Activated CD4-positive, alpha-beta T cell treated with anti-CD3 and anti-CD28 coated beads, Interleukin-2, amount 50 U/mL, for 24 hours (primary cell): Measurements from ENCODE around the gene DLEC1.
"Not testable (repeated sequence)": the region's sequence is repeated elsewhere in the genome, so short reads cannot be mapped to it uniquely, and the experiment has no call there.

Experiments
- DNase-seq, 2 donors: peaks; one replicate each; pipeline ENCODE4 v3.0.0-alpha.2; 2020; ENCODE audit warnings: low read depth in 1 of 2, low spot score in 1 of 2

Gene DLEC1

DNA sequence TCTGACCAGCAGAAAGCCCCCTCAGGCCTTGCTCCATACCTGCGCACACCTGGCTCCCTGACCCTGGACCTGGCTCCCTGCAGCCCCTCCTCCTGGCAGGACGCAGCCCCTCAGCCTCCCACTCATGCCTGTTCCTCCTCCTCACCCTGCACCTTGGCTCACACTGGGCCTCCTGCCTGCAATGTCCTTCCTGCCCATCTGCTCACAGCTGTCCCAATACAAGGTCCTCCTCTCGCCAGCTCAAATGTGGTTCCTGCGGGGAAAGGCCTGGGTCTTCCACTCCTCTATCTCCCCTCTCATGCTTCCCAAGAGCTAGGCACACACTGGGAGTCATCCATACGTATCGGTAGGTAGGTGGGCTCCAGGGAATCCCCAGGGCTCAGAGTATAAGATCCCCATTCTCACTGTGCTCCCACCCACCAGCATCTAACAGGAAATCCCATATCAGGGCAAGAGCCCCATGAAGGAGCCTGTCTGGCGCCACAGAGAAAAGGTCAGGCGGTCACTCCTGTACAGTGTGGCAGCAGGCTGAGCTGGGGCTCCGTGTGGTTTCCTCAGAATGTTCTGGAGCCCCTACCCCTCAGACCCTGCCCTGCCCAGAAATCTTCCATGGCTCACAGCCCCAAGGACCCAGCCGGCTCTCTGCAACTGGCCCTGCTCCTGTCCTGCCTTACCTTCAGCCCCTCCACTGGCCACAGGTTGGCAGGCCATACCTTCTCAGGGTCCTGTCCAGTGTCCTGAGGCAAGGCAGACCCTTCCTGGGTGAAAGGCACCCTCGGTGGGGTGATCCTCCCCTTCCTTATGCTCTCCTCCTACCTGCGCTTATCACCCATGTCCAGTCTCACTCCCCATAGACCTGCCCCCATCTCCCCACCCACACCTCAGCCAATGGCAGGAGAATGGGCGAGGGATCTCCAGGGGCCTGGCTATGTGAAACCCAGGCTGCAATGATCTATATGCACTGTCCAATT lies 20.4 kb upstream of the DLEC1 start:
- DNase-seq: no peak

DNA sequence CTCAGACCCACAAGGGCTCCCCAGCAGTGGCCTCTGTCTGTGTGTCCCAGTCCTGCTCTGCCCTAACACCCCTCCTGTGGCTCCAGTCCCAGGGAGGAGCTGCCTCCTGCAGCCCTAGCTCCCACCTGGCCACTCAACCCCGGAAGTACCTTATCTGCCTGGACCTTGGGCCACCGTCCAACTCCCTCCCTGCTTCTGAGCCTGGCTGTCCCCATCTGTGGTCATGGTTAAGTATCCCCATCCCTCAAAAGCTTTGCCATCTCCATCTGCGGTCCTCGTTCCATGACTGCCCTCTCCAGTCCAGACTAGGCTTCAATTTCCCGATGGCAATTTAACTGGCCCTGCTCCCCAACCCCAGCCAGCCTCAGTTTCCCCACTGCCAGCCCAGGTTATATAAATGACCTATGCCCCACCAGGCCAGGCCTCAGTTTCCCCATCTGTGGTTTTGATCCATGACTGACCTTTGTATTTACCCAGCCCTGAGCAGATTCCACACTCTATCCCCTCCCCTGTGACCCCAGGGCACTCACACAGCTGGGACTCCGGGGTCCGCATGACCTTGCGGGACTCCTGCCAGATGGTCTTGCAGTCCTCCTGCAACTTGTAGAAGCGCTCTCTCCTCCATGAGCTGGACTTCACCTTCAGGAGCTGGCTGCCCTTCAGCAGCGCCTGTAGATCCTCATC lies 19.2 kb upstream of the DLEC1 start:
- no peak for DNase-seq

DNA sequence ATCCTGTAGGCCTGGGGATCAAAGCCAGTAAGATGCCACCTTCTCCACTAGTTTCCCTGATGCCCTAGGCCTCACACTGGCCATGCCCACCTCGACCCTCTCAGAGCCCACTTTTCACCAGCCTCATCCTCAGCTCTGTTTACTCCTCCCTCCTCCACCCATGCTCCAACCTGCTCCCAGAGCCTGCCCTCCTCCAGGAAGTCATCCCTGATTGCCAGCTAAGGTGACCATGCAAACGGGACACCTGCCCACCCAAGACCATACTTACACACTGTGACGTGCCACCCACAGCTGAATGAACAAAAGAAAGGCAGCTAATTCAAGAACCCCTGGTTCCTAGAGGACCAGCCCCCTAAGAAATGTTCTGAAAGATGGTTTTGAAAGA lies 18.7 kb upstream of the DLEC1 start:
- DNase-seq: no peak

DNA sequence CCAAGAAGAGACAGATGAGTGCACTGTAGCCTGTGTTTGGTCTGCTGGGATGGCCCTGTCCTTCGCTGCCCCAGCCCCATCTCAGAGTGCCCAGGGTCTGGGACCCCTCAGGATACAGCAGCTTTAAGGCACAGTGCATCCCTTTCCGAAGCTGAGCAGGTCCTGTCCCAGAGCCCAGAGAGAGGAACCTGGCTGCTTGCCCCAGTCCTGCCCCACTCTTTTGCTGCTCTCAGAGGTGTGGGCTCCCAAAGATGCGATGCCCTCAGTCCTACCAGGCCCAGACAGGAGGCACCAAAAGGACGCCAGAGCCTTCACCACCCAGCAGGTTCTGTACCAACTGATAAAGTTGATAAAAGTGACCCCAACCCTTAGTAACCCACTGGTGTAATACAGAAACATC lies 17.8 kb upstream of the DLEC1 start:
- DNase-seq: no peak

DNA sequence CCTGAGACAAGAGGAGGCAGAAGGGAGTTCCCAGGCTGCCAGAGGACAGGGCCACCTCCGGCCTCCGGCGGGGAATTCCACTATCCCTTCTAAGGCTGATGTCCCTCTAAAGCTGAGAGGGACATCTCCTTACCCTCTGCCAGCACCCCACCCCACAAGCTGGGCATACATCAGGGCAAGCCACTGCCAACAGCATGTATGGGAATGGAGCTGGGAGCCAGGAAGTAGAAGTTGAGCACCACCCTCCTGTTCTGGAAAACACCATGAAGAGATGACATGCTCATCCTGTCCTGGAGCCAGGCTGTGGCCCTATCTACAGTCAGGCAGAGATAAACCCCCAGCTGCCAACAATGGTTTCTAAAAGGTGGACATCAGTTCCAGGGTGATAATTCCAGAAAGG lies 16.7 kb upstream of the DLEC1 start:
- no peak for DNase-seq

DNA sequence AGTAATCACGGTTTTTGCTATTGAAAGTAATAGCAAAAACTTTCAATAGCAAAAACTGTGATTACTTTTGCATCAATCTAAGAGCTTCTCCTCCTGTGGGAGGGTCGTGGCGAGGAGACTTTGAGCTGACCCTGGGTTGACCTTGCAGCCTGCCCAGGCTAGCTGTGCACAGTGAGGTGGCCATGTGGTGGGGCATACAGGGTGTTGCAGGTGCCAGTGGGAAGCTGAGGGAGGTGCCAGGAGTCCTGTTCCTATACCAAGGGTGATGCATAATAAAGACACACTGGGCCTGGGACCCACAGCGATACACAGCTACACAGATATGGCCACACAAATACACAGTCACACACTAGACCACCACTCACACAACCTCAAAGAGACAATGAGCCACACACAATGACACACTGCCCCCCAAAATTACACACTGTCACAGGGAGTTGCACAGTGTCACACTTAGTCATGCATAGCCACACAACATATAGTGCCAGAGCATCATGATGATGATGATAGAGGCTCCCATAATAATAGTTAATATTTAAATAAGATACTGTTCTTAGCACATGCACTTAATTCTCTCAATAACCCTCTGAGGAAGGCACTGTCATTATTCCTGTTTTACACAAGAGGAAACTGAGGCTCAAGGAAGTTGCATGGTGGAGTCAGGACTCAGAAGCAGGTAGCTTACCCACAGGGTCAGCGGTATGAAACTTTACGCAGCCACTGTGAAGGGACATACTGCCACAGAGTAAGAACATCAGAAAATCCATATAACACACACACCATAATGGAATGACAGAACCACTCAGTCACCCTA lies 15.9 kb upstream of the DLEC1 start:
- DNase-seq: no peak

DNA sequence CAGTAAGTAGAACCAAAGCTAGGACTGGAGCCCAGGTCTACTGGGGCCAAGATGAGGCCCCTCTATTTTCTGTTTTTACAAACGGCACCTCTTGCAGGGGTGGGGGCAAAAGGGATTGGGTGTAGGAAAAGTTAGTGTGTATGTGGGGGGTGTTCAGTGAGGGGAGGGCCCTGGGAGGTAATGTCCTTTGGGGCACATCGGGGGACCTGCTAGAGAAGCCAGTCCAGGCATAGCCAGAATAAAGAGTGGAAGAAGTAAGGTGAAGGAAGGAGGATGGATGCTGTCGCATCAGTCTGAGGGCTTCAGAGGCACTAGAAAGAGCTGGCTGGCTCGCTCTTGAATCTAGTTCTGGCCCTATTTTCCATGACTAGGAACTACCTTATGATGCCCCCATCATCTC lies 12.2 kb upstream of the DLEC1 start:
- no peak for DNase-seq

DNA sequence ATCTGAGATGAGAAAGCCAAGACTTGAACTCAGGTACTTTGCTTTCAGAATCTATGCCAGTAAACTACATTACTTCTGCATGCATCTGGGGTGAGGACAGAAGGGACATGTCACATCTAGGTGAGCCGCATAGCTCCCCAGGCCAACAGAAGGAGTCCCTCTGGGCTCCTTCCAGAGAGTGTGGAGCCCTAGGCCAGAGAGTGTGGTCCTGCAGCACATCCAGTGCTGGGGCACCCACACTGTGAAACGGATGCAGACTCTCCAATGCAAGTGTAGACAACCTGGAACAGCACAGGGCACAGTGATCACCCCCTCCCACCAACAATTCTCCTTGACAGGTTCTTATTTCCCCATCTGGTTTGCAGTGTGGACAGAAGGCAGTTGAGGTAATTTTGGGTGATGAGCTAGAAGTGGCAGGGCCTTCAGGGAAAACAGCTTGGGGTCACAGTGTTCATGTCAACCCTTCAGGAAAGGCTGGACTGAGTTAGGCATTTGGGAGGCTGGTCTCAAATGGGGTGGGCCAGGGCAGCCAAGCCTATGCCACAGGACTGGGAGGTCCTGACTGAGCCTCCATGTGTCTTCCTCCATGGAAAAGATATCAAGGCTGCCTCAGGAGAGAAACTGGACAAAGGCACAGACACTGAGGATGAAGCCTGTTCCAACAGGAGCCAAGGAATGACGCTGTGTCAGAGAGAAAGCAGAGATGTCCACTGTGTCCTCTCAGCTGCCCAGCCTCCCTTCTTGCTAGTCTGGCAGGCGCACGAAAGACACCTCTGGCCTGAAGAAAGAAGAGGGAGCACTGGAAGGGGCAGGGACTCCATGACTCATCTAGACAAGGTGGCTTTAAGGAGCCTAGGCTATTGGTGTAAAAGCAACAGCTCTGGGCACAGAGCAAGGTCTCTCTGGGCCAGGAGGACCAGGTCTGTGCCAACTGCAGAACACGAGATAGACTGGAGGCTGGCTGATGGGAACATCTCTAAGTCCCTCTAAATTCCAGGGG lies 11.2 kb upstream of the DLEC1 start:
- DNase-seq: no peak

DNA sequence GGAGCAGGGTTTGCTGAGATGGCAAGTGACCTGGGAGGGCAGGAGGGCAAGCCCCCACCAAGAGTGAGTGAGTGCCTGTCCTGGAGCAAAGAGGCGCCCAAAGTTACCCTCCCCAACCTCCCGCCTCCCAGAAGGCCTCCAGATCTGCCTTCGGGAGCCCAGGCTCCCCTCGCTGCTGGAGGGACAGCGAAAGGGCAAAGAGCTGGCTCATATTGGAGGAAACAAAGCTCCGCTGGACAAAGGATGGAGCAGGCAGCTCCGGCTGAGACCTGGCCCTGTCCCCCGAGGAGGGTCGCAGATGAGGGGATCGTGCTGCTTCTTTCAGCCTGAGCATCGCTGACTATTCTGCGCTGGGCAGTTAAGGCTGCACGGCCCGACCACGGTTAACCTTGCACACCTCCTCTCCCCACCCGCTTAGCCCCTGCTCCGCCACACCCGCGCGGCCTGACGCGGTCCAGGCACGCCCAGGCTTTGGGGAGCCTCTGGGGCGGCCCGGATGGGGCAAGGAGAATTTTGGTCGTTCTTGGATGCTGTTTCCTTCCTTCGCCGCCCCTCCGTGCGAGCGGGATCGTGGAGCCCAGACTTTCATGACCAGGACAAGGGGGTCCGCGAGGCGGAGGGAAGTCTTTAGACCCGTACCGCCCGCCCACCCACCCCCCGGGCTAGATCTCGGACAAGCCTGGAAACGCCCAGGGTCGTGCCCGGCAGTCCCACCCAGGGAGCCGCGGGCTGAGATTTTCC lies 10.2 kb upstream of the DLEC1 start:
- no peak for DNase-seq

DNA sequence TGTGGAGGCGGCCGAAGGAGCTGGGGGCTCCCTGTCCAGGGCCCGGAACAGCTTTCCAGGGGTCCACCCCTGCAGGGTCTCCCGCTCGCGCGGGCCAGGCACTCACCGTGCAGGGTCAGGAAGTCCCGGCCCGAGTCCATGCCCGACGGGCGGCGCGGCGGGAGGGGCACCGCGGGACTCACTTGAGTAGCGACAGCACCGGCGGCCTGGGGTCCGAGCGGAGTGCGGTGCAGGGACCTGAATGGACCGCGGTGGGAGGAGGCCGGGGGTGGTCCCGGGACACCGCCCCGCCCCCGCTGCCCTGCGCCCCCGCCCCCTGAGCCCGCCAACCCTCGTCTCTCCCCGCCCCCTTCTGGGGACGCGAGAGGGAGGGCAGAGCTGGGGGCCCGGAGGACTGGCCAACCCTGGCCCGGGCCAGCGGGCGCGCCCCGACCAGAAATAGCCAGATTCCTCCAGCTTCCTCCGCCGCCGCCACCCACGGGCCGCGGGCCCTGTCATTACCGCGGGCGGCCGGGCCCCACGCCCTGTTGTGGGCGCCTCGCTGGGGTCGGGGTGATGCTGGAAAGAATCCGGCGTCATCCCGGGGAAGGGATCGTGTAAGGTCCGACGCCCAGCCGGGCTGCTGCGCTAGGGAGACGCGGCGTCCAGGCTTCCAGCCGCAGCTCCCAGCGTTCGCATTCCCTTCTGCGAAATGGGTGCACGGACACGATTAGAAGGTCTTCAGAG lies 9.4 kb upstream of the DLEC1 start, which contains the start of gene PLCD1:
PLCD1 (minus strand) TSS at position 243 of the 726 bp plus-strand sequence; CDS start at position 140, 103 bp downstream.
- no peak for DNase-seq

DNA sequence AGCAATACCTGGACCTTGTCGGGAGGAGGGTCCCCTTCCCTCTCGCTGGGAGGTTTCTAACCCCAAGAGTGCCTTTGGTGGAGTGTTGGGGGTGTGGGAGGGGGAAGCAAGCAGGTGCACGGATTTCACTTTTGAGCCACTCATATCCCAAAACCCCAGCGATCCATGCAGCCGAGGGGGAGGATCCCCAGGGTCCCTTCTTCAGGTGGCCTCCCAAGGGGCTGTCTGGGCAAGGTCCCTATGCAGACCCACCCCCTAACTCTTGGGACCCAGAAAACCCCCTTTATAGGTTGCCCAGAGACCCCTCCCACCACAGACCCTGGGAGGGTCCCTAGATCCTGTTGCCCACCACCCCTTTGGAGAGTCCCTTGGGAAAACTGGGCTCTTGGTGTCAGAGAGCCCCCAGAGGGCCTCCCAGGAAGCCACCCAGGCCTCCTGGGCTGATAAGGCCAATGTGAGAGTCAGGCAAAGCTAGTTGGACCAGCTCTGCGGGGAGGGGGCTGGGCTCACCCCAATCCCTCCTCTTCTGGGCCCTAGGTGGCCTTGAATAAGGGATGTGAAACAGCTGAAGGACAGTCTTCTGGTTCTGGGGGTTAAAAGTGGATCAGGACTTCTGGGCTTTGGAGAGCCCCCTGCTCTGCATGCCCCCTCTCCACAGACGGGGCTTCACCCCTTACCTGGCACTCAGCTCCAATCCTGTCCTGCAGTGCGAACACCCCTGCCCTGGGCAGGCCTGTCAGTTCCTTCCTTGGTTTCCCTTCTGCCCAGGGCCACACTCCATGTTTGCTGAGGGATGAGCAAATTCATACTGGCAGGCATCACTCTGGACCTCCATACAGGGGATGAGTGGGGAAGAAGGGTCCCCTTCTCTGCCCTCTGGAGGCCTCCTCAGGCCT lies 8.6 kb upstream of the DLEC1 start:
- DNase-seq: no peak

DNA sequence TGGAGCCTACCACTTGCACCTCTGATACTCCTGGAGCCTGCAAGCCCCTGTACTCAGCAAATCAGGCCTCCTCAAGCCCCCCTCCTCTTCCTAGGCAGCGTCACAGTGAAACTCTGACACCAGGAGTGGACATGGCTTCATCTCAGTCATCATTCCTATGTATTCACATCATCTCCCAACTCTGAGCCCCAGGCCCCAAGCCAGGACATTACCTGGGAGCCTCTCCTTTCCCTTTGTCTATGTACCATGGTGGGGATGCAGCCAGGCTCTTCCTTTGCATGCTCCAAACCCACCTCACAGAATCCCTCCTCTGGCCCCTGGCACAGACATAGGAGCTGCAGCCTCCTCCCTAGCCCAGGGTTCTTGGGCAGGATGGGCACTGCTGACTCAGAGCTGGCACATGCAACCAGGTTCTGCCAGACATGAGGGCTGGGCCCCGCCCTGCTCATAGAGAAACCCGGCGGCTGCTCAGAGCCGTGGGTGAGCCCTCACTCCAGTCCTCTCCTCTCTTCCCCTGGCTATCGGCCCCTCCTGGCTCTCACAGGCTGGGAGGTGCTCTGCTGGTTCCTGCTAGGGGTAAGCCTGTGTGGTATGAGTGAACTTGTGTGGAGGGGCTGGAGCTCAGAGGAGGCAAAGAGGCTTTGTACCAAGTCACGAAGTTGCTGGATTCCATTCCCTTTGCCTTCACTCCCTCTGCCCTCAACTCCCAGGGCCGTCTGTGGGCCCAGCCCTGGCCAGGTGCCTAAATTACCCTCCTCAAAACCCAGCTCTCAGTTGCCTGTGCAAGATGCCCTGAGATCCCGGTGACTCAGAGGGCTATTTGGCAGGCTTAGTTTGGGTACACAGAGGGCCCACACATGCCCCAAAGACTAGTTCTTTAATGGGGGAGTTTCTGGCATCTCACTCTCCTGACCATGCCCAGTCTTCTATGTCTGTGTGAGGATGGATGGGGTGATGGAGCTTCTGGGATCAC lies 7.7 kb upstream of the DLEC1 start:
- DNase-seq: peak in 1 of 2 donors; percentile 20

DNA sequence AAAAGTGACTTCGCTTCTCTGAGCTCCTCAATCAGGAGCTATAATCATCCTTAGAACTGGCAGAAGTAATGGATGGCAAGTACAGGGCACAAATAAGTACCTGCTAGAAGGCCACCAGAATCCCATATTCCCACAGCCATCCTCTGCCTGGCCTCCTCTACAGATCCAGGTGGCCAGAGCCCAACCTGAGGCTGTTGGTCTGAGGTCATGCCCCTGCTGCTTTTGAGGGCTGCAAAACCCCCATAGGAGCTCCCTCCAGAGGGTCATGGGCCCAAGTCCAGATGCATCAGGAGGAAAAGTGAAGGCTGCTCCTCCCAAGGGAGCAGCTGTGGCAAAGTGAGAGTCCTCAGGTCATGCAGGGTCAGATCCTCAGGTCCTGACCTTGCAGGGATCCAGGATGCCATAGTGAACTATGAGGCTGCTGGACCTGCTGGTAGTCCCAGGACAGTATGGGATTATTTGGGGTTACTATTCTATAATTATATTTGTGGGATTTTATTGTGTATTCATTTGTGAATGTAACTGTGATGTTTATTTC lies 6.6 kb upstream of the DLEC1 start:
- no peak for DNase-seq

DNA sequence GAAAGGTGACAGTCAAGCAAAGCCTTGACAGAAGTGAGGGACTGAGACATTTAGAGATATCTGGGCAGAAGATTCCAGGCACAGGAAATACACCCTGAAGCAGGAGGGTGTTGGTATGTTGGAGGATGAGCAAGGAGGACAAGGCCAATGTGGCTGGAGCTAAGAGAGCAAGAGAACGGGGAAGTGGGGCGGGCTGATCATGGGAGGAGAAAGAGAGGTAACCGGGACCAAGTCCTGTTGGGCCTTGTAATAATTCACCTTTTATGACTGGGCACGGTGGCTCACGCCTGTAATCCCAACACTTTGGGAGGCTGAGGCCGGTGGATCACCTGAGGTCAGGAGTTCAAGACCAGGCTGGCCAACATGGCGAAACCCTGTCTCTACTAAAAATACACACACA lies 5.4 kb upstream of the DLEC1 start:
- not testable (repeated sequence) for DNase-seq

DNA sequence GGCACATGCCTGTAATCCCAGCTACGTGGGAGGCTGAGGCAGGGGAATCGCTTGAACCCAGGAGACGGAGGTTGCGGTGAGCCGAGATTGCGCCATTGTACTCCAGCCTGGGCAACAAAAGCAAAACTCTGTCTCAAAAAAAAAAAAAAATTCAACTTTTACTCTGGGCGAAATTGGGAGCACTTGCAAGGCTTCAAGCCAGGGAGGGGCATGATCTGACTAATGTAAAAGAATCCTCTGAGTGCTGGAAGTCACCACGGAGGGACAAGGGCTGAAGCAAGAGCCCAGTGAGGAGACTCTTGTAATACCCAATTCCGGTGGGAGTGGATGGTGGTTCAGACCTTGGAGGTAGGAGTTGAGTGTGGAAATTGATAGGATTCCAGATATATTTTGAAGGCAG lies 4.7 kb upstream of the DLEC1 start:
- DNase-seq: not testable (repeated sequence)

DNA sequence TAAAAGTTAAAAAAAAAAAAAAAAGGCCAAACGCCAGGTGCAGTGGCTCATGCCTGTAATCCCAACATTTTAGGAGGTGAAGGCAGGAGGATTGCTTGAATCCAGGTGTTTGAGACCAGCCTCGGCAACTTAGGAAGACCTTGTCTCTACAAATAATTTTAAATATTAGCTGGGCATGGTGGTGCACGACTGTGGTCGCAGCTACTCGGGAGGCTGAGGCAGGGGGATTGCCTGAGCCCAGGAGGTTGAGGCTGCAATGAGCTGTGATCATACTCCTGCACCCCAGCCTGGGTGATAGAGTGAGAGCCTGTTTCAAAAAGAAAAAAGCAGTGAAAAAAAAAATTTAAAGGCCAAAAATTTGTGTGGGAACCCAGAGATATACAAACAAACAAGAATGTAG lies 2.7 kb upstream of the DLEC1 start:
- DNase-seq: no peak
